GM19193 (cell line): ENCODE measurements around the gene NR5A2.

Source experiments
- POLR2A ChIP-seq: IDR thresholded peaks from 4 replicates; pipeline ENCODE4 v1.6.1; 2011; ENCODE audit not compliant: insufficient read depth, insufficient read length; ENCODE audit errors: extremely low read depth

The NR5A2 gene

DNA sequence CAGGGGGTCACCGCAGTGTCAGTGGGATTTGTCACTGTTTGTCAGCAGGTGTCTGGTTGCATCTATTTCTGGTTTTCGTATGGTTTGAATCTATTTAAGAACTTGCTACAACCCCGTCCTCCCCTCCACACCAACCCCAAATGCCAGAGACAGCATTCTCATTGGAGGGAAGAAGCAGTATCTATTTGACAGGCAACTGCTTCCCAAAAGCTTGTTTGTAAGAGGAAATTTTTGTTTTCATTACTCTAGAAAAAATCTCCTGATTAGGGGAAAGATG lies 54.4 kb downstream of the NR5A2 start:
- no peak for TF ChIP-seq POLR2A

DNA sequence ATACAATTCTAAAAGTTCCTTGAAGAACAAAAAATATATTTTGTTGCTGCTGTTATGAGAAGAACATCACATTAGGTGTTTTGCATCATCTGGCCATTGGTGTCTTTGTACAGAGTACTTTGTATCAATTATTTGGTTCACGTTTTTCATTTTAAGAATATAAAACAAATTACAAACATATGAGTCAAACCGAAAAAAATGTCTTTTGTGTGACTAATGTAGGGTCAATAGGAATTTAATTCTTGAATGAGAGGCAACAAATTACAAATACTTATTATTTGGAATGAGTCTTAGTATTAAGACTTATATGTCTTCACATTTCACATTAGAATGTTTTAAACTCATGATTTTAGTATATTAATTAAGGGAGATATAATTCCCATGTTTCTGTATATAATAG lies 54.8 kb downstream of the NR5A2 start:
- TF ChIP-seq POLR2A: no peak

DNA sequence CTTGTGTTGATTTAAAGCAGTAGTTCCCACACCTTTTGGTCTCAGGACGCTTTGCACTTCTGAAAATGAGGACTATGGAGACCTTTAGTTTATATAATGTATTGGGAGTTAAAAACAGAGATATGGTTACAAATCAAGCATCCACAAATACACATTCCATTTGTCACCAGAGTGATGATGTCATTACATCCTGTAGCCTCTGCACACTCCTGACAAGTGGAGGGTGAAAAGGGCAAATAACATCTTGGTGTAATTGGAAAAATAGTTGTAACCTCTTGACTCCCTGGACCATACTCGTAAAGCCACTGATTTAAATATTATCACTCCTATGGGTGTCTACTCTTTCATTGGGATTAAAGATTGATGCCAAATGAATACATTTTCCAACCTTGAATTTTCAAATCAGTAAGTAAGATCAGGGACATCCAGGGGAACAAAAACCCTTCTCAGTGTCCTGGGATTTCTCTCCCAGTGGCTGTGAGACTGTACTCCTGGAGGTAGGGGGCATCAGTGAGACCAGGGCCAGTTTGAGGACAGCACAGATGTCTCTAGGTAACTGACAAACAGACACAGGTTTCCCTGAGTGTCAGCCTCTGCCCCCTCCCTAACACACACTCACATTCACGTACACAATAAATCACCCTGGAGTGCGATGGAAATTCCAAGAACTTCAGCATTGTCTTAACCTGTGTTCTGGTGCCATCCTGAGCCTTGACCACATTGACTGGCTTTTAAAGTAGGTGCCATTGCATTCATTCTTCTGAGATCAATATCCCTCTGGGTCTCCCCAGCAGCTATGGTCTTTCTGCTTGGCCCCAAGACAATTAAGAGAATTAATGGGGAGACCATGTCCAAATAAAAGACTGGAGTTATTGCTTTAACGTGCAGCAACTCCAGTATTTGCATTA lies 63.0 kb downstream of the NR5A2 start:
- TF ChIP-seq POLR2A: no peak

DNA sequence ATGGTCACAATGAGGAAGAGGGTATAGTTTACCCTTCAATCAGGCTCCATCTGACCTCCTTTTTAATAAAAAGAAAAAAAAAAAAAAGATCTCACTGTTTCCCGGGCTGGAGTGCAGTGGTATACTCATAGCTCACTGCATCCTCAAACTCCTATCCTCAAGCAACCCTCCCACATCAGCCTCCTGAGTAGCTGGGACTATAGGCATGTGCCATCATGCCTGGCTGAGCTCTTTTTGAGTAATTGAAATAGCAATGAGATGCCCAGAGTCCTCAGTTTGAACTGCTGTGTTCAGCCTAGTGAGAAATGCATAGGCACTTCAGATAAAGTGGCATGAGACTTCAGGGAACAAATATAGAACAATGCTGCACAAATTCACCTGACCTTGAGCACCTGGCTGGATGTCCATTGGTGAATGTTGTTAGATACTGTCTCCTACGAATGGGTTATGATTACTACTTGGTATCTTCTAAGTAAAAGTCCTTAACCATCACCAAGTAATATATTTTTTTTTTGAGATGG lies 67.6 kb downstream of the NR5A2 start:
- no peak for TF ChIP-seq POLR2A

DNA sequence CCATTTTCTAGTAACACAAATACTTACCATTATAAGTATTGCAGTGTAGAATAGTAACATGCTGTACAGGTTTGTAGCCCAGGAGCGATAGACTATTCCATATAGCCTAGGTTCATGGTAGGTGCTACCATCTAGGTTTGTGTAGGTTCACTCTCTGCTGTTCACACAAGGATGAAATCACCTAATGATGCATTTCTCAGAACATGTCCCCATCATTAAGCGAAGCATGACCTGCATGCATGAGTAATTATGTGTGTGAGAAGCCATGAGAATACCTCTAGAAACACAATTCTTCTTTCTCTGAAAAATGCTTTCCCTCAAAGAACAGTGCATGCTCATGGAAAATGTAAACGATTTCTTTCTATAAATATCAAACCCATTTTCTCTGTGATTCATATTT lies 69.3 kb downstream of the NR5A2 start:
- no peak for TF ChIP-seq POLR2A

DNA sequence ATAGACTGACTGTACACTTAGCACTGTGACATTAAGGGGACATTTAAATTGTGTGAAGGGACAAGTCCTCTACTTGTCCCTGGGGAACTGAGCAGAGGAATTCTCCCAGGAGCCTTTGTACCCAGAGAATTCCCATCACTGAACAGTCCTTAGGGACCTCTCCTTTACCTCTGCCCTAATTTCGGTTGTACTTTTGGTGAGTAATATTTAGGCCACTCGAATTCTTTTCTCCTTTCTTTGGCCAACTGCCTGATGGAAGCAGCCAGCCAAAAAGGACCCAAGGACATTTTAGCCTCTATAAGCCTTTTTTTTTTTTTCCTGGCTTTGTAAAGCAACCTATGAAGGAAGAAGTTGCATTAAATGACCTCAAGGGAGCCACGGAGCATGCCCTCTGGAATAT lies 71.5 kb downstream of the NR5A2 start:
- no peak for TF ChIP-seq POLR2A

DNA sequence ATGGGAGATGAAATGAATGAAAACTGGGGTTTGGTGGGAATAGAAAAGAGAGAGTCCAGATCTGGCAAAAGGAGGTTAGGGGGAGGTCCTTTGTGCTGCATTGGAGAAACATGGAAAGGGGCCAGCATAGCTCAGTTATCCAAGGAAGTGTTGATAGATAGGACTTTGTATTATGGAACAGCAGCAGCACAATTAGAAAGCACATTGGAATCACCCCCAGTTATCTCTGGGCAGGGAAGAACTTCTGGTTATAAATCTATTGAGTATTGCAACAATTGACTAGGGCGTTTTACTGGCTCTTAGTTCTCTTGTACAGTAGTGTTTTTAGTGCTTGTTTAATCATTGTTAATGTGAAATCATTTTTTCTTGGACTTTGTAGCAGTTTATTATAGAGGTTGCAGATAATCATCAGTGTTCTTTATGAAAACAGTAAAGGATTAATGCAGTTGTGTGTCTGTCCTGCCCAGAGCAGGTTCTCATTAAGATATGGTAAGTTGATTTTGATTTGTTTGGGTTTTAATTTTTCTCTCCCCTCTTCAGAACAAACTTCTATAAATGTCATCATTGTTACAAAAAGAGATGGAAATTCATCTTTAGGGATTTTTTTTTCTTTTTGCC lies 76.6 kb downstream of the NR5A2 start:
- no peak for TF ChIP-seq POLR2A

DNA sequence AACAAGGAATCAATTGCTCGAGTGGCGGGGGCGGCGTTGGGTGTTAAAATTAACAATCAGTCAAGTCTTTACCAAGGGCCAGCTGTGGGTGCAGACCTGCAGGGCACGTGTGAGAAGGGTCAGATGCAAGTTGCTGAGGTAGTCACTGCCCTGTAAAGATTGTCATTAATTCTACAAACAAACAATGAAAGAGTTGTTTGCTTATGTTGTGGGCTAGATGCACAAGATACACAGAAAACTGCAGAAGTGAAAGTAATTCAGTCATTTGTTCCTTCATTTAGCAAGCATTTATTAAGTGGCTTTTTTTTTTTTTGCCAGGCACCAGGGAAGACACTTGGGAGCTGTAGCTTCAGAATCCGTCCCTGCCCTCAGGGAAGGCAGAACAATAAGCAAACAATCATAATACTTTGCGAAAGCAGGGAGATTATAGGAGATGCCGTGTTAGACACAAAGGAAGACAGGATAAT lies 79.5 kb downstream of the NR5A2 start:
- TF ChIP-seq POLR2A: no peak

DNA sequence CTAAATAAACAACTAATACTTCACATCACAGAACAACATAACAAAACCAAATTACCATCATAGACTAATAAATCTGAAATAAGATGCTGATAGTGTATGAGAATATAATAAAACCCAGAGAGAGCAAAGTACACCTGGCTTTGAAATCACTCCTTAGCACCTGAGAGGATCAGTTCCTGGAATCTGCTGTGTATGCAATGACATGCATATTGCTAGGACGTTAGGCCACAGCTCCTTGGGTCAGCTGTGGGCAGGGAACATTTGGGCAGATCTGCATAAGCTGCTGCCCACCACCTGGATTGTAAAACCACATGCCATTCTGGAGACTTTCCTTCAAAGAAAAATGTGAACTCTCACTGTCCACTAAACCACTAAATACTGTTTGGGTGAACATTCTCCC lies 81.1 kb downstream of the NR5A2 start:
- no peak for TF ChIP-seq POLR2A

DNA sequence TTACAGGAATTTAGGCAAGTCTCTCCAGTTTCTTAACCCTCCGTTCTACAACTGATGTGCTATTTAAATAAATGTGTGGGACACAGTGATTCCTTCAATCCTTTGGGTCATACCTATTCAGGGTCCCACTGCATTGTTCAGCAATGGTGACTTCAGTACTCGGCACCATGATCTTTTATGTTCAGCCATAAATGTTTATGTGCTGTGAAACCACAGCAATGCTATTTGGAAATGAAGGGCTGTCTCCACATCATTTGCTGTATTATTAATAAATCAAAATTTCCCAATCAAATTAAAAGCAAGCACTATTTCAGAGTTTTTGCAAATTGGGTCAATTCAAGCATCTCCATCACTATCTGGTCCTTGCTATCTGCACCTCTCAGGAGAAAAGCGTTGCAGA lies 84.8 kb downstream of the NR5A2 start:
- TF ChIP-seq POLR2A: no peak

DNA sequence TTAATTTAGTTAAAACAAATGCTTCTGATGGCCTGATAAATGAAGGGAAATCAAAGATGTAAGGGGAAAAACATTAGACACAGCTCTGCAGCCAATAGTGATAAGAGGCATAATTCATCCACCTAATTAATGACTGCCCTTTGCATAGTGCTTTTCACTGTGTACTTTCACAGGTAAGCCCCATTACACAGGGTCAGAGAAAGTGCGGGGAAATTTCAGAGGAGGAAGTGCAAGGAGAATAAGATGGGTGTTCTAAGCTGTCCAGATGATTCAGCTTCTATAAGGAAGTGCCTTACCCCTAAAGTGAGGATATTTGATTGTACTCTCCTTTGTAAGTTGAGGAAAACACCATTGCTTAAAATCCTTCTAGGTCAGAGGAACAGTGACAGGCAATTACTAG lies 88.0 kb downstream of the NR5A2 start:
- no peak for TF ChIP-seq POLR2A

DNA sequence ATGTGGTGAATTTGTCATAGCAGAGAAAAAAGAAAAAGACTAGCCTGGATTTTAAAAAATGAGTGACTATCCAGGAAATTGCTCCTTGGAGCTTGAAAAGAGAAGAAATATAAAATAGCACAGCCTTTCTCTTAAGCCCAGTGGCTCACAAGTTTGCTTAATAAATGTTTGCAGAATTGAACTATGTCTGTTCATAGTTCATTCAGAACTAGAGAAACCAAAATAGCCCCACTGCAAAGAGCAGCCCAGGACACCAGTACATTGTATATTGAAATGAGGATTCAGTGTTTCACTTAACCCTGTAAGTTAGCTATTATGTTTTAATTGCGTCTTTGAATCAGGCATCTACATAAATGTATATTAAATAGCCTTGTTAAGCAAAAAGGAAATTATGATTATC lies 88.8 kb downstream of the NR5A2 start:
- TF ChIP-seq POLR2A: no peak

DNA sequence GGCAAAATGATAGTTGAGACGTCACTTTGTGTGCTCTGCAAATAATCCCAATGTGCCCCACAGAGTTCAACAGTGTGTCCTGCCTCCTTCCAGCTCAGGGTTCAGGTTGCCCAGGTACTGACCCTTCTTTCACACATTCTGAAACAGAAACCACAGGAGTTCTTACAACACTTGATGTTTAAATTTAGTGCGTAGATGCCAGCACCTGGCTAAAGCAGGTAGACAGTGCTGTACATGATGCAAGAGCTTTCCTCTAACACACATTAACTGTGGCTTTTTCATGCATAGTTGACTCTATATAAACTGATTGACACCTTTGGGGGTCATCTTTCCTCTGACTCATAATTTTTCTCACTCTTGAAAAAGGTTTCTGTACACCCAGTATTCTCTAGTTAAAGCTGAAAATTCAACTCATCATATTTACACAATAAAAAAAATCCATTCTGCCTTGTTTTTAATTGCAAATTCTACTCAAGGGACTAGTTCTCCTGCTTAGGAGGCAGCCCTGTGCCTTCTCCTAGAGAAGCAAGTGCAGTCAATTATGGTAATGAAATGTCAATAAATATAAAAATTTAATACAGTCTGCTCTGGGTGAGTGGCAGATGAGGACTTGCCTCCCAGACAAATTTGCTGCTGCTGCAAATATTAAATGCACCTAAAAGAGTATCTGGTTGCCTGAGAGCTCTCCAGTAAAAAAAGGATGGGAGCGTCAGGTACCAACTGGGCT lies 91.4 kb downstream of the NR5A2 start:
- TF ChIP-seq POLR2A: no peak

DNA sequence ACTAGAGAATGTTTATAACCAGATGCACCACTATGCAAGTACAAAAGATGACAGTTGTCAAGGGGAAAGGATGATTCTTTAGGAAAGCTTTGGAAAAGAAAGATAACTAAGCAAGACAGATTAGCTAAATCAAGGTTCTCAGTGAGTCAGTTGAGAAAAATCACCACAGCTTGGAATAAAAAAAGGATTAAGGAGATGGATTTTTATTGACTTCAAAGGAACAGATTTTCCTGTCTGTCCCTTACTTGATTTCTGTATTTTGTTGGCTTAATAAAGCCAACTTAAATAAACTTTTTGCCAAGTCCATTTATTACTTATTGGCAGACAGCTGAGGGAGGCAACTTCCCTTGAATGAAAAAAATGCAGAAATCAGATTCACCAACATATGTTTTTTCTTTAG lies 93.9 kb downstream of the NR5A2 start:
- TF ChIP-seq POLR2A: no peak

DNA sequence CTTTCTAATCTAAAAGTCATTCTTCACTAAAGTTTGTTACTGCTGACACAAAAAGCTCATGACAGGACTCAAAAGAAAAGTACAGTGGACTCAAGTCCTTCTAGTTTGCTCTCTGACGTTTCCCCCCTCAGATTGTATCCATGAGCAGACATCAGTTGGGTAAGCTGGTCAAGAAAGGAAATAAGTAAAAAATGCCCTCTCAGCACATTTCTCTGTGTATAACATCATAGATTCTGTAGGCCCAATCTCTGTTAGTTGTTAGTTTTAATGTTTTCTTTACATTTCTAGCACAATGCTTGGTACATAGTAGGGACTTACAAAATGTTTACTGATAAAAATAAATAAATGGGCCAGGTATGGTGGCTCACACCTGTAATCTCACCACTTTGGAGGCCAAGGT lies 96.8 kb downstream of the NR5A2 start:
- no peak for TF ChIP-seq POLR2A
